Osteocyte (in vitro differentiated cells): ENCODE data around the gene MYNN. TPM values are rescaled to one million over a fixed set of nuclear protein-coding genes. Genes with fewer than 3 reads are reported as not detected.
A peak's percentile ranks its signal among the peaks of the same experiment; 100 is the strongest.

ENCODE experiments used
- DNase-seq: peaks from one replicate; pipeline ENCODE4 v3.0.0; 2021; ENCODE audit warnings: mixed read lengths; ENCODE audit not compliant: unreplicated experiment; ENCODE audit errors: extremely low spot score
- H3K27ac Mint-ChIP-seq: one replicate; pipeline ENCODE4 v1.8.0; 2021; ENCODE audit warnings: mild to moderate bottlenecking, mixed read lengths; ENCODE audit not compliant: unreplicated experiment
- H3K27me3 Mint-ChIP-seq: one replicate; pipeline ENCODE4 v1.8.0; 2021; ENCODE audit warnings: mixed read lengths; ENCODE audit not compliant: unreplicated experiment
- H3K36me3 Mint-ChIP-seq: one replicate; pipeline ENCODE4 v1.8.0; 2021; ENCODE audit warnings: mixed read lengths; ENCODE audit not compliant: unreplicated experiment
- H3K4me1 Mint-ChIP-seq: one replicate; pipeline ENCODE4 v1.8.0; 2021; ENCODE audit warnings: mixed read lengths; ENCODE audit not compliant: unreplicated experiment
- H3K4me3 Mint-ChIP-seq: one replicate; pipeline ENCODE4 v1.8.0; 2021; ENCODE audit warnings: mild to moderate bottlenecking, moderate library complexity, mixed read lengths; ENCODE audit not compliant: unreplicated experiment
- H3K9me3 Mint-ChIP-seq: one replicate; pipeline ENCODE4 v1.8.0; 2021; ENCODE audit warnings: mixed read lengths; ENCODE audit not compliant: unreplicated experiment
- total RNA-seq: library from RNA; stranded (reverse); gene quantifications from 2 replicates; pipeline ENCODE4 v1.2.1, GENCODE V29; 2021
- TF ChIP-seq, protein P1 (sequence below): fragments of 200-600 bp; sonication (generic); IDR thresholded peaks from 2 replicates; pipeline ENCODE4 v1.5.0; 2021; ENCODE audit warnings: antibody characterized with exemption, mild to moderate bottlenecking, moderate library complexity

The MYNN gene
- total RNA-seq, 1 donor from 2014 or later, result 16.7 TPM

DNA sequence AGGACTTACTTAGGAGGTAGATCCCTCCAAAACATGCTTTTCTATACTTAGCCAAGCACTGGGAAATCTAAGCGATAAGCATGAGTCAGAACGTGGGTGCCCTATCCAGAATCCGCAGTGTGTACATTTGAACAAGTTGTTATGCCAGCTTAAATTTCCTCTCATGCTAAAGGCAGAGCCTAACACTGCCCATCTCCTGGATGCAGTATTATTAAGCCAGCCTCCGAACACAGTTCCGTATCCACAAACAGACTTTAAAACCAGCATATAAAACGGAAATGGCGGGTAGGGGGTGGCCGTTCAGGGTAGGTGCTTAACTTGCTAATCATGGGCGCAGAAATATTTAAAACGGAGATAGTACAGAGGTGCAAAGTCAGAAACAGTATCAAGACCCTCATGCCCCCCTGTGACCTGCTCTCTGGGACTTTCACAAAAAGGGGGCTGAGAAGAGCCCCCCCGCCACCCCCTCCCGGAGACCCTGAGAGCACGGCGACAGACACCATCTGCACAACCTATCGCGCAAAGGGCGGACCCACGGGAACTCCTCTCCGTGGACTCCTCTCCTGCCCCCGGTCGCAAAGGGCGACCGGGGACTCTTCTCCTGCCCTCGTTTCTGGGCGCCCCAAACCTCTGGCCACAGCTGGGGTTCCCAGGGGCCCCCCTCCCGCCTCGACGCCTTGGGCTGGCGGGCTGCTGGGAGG is 38.6 kb downstream of the MYNN start:
- H3K27ac Mint-ChIP-seq, result peak overlapping the region; percentile 87
- no peaks in the 10 kb centered on the region for H3K36me3 Mint-ChIP-seq
- TF ChIP-seq, protein P1, sequence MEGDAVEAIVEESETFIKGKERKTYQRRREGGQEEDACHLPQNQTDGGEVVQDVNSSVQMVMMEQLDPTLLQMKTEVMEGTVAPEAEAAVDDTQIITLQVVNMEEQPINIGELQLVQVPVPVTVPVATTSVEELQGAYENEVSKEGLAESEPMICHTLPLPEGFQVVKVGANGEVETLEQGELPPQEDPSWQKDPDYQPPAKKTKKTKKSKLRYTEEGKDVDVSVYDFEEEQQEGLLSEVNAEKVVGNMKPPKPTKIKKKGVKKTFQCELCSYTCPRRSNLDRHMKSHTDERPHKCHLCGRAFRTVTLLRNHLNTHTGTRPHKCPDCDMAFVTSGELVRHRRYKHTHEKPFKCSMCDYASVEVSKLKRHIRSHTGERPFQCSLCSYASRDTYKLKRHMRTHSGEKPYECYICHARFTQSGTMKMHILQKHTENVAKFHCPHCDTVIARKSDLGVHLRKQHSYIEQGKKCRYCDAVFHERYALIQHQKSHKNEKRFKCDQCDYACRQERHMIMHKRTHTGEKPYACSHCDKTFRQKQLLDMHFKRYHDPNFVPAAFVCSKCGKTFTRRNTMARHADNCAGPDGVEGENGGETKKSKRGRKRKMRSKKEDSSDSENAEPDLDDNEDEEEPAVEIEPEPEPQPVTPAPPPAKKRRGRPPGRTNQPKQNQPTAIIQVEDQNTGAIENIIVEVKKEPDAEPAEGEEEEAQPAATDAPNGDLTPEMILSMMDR, result no peak
- peaks cover 16% of the 10 kb centered on the region for H3K4me1 Mint-ChIP-seq
- H3K9me3 Mint-ChIP-seq, result peaks cover 12% of the 10 kb centered on the region
- H3K4me3 Mint-ChIP-seq, result peak overlapping the region; percentile 76
- no peaks in the 10 kb centered on the region for H3K27me3 Mint-ChIP-seq
- DNase-seq, result no peak

DNA sequence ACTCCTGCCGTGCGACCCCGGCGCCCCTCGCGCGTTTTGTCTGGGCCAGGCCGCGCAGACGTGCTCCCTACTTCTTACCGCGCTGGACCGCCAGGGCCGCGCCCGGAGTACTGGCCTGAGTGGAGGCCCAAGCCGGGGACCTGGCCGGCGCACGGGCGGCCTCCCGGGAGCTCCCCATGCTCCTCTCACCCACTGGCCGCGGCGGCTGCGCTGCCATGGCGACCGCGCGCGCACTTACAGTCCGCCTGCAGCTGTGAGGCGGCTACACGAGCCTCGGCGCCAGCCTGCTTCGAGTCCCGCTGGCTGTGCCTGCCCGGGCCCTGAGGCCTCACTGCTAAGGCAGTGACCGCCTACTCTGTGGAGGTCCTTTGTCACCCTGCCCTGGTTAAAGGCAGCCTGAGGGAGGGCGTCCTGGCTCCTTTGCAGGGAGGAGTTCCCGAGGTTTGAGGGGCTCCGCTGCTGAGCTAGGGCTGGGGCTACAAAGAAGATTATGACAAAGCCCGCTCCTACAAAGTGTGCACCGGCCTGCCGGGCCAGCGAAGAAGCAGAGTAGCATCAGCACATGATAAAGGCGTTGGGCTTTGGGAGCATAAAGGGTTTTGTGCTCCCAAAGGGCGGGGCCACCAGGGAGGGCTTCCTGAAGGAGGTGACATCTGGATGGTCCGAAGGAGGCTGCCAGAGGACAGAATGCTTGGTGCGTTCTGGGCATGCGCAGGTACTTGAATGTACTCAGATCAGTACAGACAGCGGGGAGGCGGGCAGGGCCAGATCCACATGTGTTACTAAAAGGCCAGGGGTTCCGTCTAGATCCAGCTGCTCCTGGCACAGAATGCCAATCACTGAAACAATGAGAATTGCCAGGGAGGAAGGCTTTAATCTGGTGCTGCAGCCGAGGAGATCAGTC is 39.4 kb downstream of the MYNN start, which contains the start of the genes LRRC34 and LRRIQ4:
TSS of gene LRRC34 (minus strand) at position 573 of the 904 bp plus-strand sequence. CDS start at position 217, 356 bp downstream.
TSS of gene LRRIQ4 (plus strand) at position 539 of the 904 bp plus-strand sequence. CDS start 9,052 bp downstream, outside the sequence.
- Mint-ChIP-seq H3K36me3 (no peaks in the 10 kb centered on the region), H3K27me3 (no peaks in the 10 kb centered on the region), H3K4me3 (peak within 1 kb of the TSS; percentile 76), H3K9me3 (peaks cover 16% of the 10 kb centered on the region), H3K27ac (peak within 1 kb of the TSS; percentile 87), H3K4me1 (peaks cover 16% of the 10 kb centered on the region)
- DNase-seq, result peak; percentile 88
- TF ChIP-seq, protein P1, result peak; percentile 9

DNA sequence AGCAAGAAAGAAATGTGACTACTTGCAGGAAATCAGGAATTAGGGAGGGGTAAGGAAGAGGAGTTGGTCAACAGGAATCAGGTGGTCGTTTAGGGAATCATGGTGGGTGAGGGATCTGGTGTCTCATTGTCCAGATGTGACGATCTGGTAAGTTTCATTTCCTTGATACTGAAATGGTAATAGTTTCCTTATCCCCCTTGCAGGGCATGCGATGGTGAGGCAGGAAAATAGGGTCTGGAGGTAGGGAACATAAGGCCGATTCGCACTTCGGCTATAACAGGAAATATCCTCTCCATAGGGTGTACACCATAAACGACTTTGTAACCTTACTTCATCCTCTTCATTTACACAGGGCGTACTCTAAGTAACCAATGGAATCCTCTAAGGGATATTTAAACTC is 40.1 kb downstream of the MYNN start:
- TF ChIP-seq, protein P1, result no peak
- peak overlapping the region; percentile 9 for H3K27ac Mint-ChIP-seq
- H3K27me3 Mint-ChIP-seq, result no peaks in the 10 kb centered on the region

DNA sequence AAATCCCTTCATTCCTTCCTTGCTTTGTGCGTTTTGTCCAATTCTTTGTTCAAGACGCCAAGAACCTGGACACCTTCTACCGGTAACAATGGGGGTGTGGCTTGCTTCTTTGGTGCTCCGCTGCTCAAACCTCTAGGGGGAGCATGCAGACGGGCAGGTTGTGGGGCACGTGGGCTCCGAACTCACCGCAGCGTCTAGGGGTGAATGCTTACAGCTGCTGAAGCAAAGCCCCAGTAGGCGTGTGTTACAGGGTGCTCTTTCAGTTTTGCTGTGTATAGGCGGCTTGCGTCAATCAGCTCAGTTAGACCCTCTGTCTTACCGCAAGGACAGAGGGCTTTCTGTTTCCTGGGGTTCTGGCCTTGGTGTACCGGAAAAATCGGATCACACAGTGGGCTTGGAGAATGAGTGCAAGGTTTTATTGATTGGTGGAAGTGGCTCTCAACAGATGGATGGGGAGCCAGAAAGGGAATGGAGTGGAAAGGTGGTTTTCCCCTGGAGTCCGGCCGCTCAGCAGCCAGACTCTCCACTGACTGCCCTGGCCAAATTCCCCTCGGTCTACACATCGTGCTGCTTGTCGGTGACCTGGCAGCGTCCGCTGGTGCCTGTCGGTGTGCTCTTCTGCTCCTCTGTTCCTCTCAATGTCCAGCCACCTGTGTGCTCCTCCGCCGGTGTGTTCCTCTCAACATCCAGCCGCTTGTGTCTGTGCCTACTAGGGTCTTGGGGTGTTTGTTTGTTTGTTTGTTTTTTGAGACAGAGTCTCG is 40.7 kb downstream of the MYNN start:
- Mint-ChIP-seq H3K27me3 (no peaks in the 10 kb centered on the region), H3K36me3 (no peaks in the 10 kb centered on the region), H3K4me3 (no peak overlapping the region), H3K27ac (no peak overlapping the region), H3K9me3 (peaks cover 16% of the 10 kb centered on the region), H3K4me1 (peaks cover 25% of the 10 kb centered on the region)
- DNase-seq, result no peak
- TF ChIP-seq, protein P1, result peak; percentile 7

More for the DNA sequence above, 40.1 kb downstream of the MYNN start:
- peak overlapping the region; percentile 76 for H3K4me3 Mint-ChIP-seq
- H3K36me3 Mint-ChIP-seq, result no peaks in the 10 kb centered on the region
- DNase-seq, result no peak
- peaks cover 19% of the 10 kb centered on the region for H3K4me1 Mint-ChIP-seq
- H3K9me3 Mint-ChIP-seq, result peaks cover 16% of the 10 kb centered on the region
